Activated naive CD8-positive, alpha-beta T cell treated with anti-CD3 and anti-CD28 coated beads, Interleukin-2, amount 50 U/mL, for 16 hours (primary cell): ENCODE data around the gene TEAD1.

Experiments
- DNase-seq: peaks from one replicate; pipeline ENCODE4 v3.0.0-alpha.2; 2020; ENCODE audit warnings: low read depth, low spot score

TEAD1 gene

DNA sequence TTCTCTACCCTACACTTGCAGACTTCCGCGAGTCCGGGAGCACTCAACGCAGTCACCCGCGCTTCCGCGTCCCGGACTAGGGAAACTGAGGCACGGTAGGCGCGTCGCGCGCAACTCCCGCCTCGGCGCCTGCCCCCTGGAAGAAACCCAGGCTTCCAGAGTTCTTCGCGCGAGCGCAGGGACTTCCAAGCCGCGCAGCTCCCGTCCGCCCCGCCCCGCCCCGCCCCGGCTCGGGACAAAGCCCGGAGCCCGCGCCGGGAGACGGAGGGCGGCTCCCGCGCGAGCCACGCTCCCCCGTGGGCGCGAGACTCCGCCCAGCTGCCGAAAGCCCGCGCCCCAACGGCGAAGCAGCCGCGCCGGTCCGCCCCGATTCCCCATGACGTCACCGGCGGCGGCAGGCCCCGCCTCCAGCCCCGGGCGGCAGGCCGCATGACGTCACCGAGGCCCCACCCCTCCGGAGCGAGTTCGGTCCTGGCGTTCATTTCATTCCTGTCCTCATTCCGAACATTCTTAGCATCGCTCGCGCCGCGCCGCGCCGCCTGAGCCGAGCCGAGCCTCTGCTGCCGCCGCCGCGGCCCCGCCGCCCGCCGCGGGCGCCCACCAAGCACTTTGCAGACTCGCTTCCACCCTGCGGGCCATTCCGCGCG is at the start of gene TEAD1:
Gene TEAD1, plus strand, starts transcription at position 498 of the 647 bp plus-strand sequence.
- peak; percentile 55 for DNase-seq

GRCh38 chr11:12624595-12624994 is 49.6 kb upstream of the TEAD1 start:
- no peak for DNase-seq

DNA sequence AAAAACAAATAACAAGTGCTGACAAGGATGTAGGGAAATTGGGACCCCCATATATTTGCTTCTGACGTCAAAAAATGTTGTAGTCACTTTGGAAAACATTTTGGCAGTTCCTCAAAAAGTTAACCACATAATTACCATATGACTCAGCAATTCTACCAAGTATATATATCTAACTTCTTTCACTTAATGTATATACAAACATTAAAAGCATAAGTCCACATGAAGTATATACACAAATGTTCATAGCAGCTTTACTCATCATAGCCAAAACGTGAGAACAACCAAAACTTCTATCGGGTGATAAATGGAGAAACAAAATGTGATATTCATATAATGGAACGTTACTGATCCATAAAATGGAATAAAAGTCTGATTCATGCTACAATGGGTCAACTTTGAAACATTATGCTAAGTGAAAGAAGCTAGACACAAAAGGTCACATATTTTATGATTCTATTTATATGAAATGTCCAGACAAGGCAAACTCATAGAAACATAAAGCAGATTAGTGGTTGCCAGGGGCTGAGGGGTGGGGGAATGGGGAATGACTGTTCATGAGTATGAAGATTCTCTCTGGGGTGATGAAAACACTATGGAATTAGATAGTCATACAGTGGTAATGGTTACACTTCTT is 48.7 kb upstream of the TEAD1 start:
- no peak for DNase-seq

DNA sequence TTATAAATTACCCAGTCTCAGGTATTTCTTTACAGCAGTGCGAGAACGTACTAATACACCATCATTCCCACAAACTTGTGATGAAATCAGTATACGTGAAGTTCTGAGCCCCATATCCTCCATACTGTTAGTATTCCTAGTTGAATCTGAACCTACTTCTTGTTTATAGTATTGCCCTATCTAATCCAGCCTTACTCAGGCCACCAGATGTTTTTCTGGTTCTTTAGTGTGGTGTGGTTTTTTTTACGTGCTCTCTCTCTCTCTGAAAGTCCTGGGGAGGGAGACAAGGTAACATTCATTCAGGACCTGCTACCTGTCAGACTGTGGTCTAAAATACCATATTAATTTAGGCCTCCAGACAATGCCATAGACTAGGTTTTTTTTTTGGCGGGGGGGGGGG is 47.6 kb upstream of the TEAD1 start:
- no peak for DNase-seq

DNA sequence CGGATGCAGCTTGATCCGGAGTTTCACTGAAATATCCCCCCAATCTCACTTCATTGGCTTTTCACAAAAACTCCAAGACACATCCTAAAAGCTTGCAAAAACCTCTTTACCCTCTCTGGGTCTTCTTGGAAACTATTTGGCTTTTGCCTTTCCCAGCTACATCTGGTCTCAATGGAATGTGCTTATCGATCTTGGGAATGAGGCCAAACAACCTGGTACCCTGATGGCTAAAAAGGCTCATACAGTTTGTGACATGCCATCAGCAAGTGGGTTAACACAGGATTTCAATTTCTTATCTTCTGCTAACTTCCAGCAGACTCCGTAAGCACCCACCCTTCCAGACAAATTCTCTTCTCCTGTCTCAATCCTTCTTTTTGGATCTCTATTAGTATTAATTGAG is 45.9 kb upstream of the TEAD1 start:
- DNase-seq: no peak

- no peak for DNase-seq
These were observed 44.5 kb upstream of the TEAD1 start for GRCh38 chr11:12629601-12630313.

- no peak for DNase-seq
These were observed 42.6 kb upstream of the TEAD1 start for GRCh38 chr11:12631651-12632050.

DNA sequence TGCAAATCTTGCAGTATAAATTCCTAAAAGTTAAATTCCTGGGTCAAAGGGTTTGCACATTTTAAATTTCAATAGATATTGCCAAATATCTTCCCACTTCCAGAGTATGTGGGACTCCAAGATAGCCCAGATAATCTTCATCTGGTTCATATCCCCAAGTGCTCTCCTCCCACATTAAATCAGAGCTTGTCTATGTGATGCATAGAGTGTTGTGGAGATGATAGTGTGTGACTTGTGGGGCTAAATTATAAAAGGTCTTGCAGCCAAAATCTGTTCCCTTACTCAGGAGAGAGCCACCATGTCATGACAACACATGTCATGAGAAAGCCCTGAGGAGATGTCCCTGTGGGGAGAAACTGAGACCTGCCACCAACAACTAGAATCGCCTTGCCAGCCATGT is 39.9 kb upstream of the TEAD1 start:
- no peak for DNase-seq

- DNase-seq: no peak
These were observed 37.3 kb upstream of the TEAD1 start for GRCh38 chr11:12636871-12637410.

DNA sequence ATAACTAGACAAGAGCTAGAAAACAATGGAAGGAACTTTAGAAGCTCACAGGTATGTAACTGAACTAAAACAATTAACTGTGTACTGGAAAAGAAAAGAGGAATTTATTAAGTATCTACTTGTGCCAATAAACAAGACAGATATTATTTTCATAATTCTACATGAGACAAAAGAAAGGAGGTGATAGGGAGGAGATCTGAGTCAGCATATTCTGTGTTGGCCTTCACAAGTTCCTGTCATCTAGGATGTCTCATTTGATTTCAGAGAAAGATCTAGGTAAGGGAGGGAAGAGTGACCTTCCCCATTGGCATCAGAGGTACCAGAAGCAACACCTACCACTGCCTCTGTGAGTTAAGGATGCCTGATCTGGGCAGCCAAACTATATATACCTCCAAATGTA is 34.8 kb upstream of the TEAD1 start:
- no peak for DNase-seq

- DNase-seq: no peak
These were observed 33.9 kb upstream of the TEAD1 start for GRCh38 chr11:12640355-12640754.

GRCh38 chr11:12640926-12641849 is 33.0 kb upstream of the TEAD1 start:
- DNase-seq: no peak

GRCh38 chr11:12642040-12642439 is 32.2 kb upstream of the TEAD1 start:
- DNase-seq: no peak

DNA sequence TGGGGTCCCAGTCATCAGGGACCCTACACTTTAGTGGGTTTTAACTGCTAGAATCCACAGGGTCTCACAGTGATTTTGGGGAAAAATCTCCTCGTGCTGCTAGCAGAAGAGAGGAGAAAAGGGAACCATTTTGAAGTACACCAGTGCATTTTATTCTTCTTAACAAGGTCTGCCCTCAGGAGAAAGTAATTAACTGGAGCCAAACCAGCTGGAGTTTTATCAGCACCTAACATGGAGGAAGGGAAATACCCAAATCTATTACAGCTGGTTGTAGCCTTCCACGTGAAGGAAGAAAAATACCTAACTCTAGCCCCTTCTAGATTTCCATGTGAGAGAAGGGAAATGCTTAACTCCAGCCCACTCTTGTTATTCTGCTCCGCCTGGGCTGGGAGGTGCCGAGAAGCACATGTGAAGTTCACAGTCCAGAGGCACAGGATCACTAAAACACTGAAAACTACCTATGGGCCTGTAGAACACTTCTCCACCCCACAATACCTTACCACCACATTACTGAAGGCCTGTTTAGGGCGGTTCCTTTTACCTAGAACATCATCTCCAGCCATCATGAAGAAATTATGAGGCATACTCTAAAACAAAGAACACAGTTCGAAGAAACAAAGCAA is 31.3 kb upstream of the TEAD1 start:
- no peak for DNase-seq

- DNase-seq: no peak
These were observed 27.7 kb upstream of the TEAD1 start for GRCh38 chr11:12646478-12646877.

GRCh38 chr11:12653729-12654128 is 20.5 kb upstream of the TEAD1 start:
- no peak for DNase-seq

- no peak for DNase-seq
These were observed 18.4 kb upstream of the TEAD1 start for GRCh38 chr11:12655842-12656241.

DNA sequence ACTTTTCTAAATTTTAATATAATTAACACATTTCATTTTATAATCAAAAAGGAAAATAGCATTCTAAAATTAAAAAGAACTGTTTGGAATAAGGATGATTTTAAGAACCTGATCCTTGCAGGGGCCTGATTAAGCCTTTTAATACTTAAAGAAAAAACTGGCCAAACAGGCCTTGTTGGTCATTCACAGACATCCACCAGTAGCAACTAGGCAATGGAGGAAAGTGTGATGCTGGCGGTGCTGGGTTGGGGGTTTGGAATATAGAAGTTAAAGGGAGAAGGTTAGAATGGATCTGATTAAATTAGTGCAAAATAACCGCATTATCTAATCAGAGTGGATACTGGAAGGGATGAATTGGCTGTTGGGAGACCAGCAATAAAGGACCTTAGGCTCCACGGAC is 16.9 kb upstream of the TEAD1 start:
- no peak for DNase-seq

- no peak for DNase-seq
These were observed 16.2 kb upstream of the TEAD1 start for GRCh38 chr11:12657981-12658380.

GRCh38 chr11:12662101-12662689 is 12.0 kb upstream of the TEAD1 start:
- DNase-seq: no peak

GRCh38 chr11:12664385-12664784 is 9.8 kb upstream of the TEAD1 start:
- DNase-seq: no peak
